ENCODE measurements around the gene STOX2.
A peak's percentile ranks its signal among the peaks of the same experiment; 100 is the strongest.
"Not testable (repeated sequence)": the region's sequence is repeated elsewhere in the genome, so short reads cannot be mapped to it uniquely, and the experiment has no call there.

STOX2 gene

GRCh38 chr4:184019667-184020623 lies 114.8 kb downstream of the STOX2 start:
- DNase-seq (ENCODE audit: low spot score), result no peak

DNA sequence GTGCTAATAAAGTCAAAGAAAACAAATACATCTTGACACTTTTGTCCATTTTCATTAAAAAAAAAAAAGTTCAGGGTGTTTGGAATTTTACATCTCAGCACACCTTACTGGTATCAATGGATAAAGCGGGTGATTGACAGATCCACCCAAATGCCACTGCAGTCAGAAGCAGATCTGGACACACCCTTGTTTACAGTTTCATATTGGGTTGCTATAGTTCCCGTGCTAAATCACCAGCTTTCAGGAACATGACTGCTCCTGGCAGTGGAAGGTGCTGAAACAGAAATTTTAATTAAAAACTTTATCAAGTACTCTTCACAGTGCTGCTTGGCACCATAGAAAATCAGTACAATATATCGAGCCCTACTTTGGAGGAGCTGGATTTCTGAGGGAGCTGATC lies 116.3 kb downstream of the STOX2 start:
- no peak for DNase-seq (ENCODE audit: low spot score)

- DNase-seq (ENCODE audit: low spot score), result no peak
Measured at GRCh38 chr4:184022679-184023383, 117.7 kb downstream of the STOX2 start.

DNA sequence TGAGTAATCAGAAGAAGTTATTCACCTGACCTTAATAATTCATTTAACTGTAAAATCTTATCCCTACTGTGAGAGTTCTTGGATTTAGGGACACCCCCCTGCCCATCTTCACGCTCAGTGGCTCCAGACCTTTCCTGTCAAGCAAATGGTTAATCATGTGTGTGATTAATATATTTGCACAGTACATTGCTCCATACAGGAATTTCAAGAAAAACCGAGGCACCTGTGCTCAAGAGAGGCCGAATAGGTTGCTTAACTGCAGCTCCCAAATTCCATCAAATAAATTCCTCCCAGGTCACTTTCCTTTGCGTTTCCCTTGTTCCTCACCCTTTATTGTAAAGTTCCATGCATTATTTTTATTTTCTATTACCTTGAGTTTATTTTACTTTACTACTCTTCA lies 119.5 kb downstream of the STOX2 start:
- no peak for DNase-seq (ENCODE audit: low spot score)

- no peak for DNase-seq (ENCODE audit: low spot score)
Measured at GRCh38 chr4:184028561-184029374, 123.7 kb downstream of the STOX2 start.

- DNase-seq (ENCODE audit: low spot score), result no peak
Measured at GRCh38 chr4:184030036-184030435, 124.9 kb downstream of the STOX2 start.

DNA sequence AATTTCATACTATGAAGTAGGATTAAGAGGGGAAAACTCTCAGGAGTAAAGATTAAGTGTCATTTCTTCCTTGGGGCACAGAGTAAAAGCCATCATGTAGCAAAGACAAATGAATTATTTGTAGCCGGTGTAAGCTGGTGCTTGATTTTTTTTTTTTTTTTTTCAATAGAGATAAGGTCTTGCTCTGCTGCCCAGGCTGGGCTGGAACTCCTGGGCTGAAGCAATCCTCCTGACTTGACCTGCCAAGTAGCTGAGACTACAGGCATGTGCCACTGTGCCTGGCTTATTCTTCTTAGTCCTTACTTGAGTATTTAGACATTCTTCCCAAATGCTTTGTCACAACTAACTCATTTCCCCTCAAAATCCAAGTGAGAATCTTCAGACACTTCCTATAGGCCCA lies 125.7 kb downstream of the STOX2 start:
- DNase-seq (ENCODE audit: low spot score), result no peak

GRCh38 chr4:184032091-184032490 lies 127.0 kb downstream of the STOX2 start:
- no peak for DNase-seq (ENCODE audit: low spot score)

GRCh38 chr4:184039963-184040383 lies 134.9 kb downstream of the STOX2 start:
- peak; percentile 19 for DNase-seq (ENCODE audit: low spot score)

DNA sequence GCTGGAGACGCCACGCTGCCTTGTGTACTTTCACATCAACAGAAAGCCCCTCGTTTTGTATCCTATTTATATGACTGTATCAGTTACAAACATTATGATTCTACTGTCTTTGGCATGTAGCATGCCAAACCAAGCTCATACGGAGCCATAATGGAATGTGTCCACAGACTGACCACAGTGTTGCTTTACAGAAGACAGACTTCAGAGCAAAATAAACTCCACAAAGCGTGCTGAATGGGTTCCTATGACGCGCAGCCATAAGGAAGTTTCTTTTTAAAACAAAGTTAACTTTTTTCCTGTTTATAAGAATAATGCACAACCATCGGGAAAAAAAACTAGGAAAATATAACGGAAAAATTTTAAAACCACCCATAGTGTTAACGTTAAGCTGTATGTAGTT lies 136.0 kb downstream of the STOX2 start:
- no peak for DNase-seq (ENCODE audit: low spot score)

GRCh38 chr4:184046148-184046547 lies 141.0 kb downstream of the STOX2 start:
- no peak for DNase-seq (ENCODE audit: low spot score)

DNA sequence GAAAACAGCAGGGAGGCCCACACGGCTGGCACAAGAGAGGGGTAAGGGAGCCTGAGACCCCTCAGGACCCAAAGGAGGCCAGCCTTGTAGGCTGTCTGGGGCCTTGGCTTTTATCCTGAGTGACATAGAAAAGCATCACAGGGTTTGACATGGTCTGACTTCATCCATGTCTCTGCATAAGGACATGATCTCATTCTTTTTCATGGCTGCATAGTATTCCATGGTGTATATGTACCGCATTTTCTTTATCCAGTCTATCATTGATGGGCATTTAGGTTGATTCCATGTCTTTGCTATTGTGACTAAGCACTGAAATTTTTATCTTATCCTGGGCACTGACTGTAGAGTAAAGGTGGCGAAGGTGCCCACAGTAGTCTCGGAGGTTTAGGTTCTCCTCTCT lies 146.2 kb downstream of the STOX2 start:
- not testable (repeated sequence) for DNase-seq (ENCODE audit: low spot score)

DNA sequence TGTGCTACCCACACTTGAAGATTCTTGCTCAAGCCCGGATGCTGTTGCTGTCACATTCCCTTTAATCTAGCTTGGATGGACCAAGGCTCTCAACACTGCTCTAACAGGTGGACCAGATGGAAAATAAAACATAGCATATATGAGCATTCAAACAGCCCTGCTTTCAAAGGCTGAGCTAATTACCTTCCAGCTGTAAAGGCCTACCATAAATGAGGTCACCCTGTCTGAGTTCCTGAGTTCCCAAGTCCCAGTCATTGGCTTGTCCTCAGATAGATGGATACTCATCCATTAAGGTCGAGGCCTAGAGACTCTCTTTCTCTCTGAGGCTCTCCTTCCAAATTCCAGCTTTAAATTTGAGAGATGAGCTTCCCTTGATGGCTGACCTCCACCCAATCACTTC lies 147.5 kb downstream of the STOX2 start:
- DNase-seq (ENCODE audit: low spot score), result no peak

DNA sequence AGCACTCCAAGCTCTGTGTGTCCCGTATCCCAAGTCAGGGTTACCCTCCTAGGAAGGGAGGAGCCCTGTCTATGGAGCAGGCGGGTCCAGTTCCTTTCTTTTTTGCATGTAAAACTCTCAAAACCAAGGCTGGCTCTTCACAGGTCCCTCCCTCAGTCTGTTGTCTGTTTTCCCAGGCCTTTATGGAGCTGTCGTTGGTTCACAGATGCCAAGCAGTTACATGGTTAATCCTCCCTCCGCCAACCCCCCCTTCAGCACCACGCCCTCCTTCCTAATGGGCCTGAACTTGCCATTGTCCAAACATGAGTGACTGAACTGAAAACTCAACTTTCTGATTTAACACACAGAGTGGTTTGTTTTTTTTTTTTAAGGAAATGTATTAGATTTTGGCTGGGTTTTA lies 148.3 kb downstream of the STOX2 start:
- no peak for DNase-seq (ENCODE audit: low spot score)

GRCh38 chr4:184056877-184057276 lies 151.8 kb downstream of the STOX2 start:
- DNase-seq (ENCODE audit: low spot score), result no peak

GRCh38 chr4:184058026-184058425 lies 152.9 kb downstream of the STOX2 start:
- no peak for DNase-seq (ENCODE audit: low spot score)

GRCh38 chr4:184059099-184059498 lies 154.0 kb downstream of the STOX2 start:
- DNase-seq (ENCODE audit: low spot score), result no peak

DNA sequence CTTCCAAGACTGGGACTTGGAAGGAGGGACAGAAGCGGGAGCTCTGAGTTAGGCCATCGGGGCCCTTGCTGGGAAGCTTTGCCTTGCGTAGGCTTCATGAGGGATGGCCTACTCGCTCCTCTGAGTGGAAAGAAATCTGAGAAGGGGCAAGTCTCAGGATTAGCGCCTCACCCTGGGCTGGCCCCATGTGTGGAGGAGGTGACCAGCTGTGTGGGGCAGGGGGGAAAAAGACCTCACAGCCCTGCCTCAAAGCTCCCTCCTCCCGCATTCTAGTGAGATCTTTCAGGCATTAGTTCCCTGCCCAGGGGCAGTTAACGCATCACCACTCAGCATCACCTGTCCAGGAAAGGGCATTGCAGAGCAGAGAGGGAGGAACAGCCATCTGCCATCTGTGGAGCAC lies 156.5 kb downstream of the STOX2 start:
- peak; percentile 33 for DNase-seq (ENCODE audit: low spot score)

DNA sequence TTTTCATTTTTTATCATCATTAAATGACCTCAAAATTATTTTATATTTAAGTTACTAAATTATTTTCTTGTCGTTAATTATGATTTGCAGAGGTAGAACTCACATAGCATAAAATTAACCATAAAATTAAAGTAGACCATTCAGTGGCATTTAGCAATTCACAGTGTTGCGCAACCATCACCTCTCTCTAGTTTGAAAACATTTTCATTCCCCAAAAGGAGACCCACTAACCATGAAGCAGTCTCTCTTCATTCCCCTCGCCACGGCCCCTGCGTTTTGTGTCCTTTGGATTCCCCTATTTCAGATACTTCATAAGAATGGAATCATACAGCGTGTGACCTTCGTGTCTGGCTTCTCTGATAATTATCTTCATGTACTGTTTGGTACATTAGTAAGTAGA lies 157.7 kb downstream of the STOX2 start:
- no peak for DNase-seq (ENCODE audit: low spot score)

DNA sequence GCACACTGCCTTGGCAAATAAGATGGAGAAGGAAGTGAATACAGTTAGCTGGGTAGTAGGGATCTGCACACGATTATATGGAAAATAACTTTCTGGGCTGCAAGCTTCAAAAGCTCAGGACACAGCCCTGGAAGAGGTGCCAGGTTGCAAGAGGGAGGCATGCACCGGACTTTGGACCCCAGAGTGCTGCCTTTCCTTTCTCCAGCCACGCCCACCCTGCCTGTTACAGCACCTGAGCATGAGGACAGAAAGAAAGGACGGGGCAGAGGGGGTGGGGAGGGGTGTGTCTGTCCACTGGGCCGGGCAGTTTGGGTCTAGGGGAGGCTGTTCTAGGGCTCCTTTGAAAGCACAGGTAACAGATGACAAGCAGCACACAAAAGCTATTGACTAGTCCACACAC lies 159.8 kb downstream of the STOX2 start:
- no peak for DNase-seq (ENCODE audit: low spot score)

DNA sequence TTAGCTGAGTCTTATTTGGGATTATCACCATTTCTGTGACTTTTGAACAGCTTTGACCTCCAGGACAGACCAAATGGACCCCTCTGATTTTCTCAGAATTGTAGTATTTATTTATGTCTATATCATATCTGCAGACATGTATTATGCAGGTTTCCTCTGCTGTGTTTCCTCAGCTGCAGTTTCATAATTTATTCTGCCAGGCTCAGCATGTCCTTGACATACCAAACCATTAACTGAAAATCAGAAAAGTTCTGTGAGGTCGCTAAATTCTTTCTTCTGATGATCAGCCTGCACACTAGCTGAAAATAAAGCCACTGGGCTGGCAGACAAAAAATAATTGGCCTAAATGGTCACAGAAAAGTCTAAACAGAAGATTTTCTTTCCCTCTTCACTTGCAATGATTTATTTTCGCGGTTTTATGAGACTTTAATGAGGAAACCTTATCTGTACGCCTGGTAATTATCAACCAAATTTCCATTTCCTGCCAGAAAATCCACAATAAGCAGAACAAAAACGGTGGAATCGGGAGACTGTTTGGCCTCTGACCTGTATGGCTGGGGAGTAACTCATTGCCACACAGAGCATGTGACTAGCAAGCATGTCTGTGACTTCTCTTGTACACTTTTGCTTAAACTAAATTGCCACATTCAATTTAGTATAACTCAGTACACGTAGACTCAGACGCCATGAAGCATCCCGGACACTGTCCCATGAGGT lies 161.6 kb downstream of the STOX2 start:
- no peak for DNase-seq (ENCODE audit: low spot score)

All from iPS-NIHi11 (cell line).